H1 (cell line): ENCODE measurements around the gene ZNF423. TPM values are rescaled to one million over a fixed set of nuclear protein-coding genes. Genes with fewer than 3 reads are reported as not detected.

Experiments
- RAD21 ChIP-seq, 2 experiments: IDR thresholded peaks in 1 of 2; conservative IDR thresholded peaks in 1 of 2; 2 replicates each; pipeline ENCODE4 v1.6.1; 2011; ENCODE audit warnings: low read depth in 2 of 2, low read length in 2 of 2, improper control_type of control experiment in 1 of 2, inconsistent platforms in 1 of 2, mild to moderate bottlenecking in 1 of 2, moderate library complexity in 1 of 2
- polyA plus RNA-seq, 7 experiments: library from polyadenylated mRNA; depleted of rRNA in 3 of 7; stranded (reverse) in 5 of 7; unstranded in 2 of 7; fragments of >200 nt in 5 of 7; fragments of 200-250 nt in 2 of 7; gene quantifications; 1 replicate in 5 of 7; 2 replicates in 1 of 7; 4 replicates in 1 of 7; pipeline versions ENCODE4 v1.2.1 to v1.2.3, GENCODE V29; 2011 to 2013; ENCODE audit warnings: missing spikeins in 2 of 7, mixed read lengths in 2 of 7
- total RNA-seq: library from RNA; stranded (reverse); fragmentation: NEBNext Ultra II Directional; extraction: Animal tissue kit (Norgen Biotek cat#: 25700); gene quantifications from 2 replicates; pipeline ENCODE4 v1.2.1, GENCODE V29; 2021

The ZNF423 gene
- total and polyA plus RNA-seq, 2 of the 8 experiments (the other 6 are each of a cell fraction or from before 2014, with no cell fraction given), result 38.2 to 52.3 TPM

- TF ChIP-seq RAD21 (IDR thresholded peaks at IDR 0.05 in 1 of 2, conservative IDR thresholded peaks at IDR 0.05 in 1 of 2; ENCODE audit: low read depth in 2 of 2, low read length in 2 of 2), result no peak
- TF ChIP-seq, all 59 proteins: peak for 0
Observed at GRCh38 chr16:49635009-49635350, 220.9 kb downstream of the ZNF423 start (continued).
